Neural progenitor cell (in vitro differentiated cells): ENCODE results near the gene PRDM16.

ENCODE experiments used
- CTCF ChIP-seq: fragments of 200-600 bp; sonication (generic); IDR thresholded peaks from 2 replicates; pipeline ENCODE4 v1.5.1; 2017; ENCODE audit warnings: antibody characterized with exemption, mild to moderate bottlenecking
- EZH2 ChIP-seq: fragments of 200-600 bp; sonication (generic); IDR thresholded peaks from 2 replicates; pipeline ENCODE4 v1.6.1; 2017; ENCODE audit warnings: antibody characterized with exemption, mild to moderate bottlenecking, moderate library complexity
- EZH2phosphoT487 ChIP-seq: fragments of 200-600 bp; sonication (generic); IDR thresholded peaks from 2 replicates; pipeline ENCODE4 v1.6.1; 2017; ENCODE audit warnings: antibody characterized with exemption

GRCh38 chr1:3067301-3067670, 1.7 kb upstream of the PRDM16 start:
- no peak for TF ChIP-seq CTCF
- TF ChIP-seq EZH2phosphoT487: no peak
- TF ChIP-seq EZH2: no peak
